GM21825 (cell line): ENCODE measurements around the gene PPA1.
"Not testable (repeated sequence)": the region's sequence is repeated elsewhere in the genome, so short reads cannot be mapped to it uniquely, and the experiment has no call there.

ENCODE experiments used
- ATAC-seq: cut with Tn5 transposase; IDR thresholded peaks from one replicate; pipeline ENCODE4 v1.9.1; 2021; ENCODE audit warnings: mild to moderate bottlenecking, moderate library complexity; ENCODE audit not compliant: unreplicated experiment

PPA1 gene

DNA sequence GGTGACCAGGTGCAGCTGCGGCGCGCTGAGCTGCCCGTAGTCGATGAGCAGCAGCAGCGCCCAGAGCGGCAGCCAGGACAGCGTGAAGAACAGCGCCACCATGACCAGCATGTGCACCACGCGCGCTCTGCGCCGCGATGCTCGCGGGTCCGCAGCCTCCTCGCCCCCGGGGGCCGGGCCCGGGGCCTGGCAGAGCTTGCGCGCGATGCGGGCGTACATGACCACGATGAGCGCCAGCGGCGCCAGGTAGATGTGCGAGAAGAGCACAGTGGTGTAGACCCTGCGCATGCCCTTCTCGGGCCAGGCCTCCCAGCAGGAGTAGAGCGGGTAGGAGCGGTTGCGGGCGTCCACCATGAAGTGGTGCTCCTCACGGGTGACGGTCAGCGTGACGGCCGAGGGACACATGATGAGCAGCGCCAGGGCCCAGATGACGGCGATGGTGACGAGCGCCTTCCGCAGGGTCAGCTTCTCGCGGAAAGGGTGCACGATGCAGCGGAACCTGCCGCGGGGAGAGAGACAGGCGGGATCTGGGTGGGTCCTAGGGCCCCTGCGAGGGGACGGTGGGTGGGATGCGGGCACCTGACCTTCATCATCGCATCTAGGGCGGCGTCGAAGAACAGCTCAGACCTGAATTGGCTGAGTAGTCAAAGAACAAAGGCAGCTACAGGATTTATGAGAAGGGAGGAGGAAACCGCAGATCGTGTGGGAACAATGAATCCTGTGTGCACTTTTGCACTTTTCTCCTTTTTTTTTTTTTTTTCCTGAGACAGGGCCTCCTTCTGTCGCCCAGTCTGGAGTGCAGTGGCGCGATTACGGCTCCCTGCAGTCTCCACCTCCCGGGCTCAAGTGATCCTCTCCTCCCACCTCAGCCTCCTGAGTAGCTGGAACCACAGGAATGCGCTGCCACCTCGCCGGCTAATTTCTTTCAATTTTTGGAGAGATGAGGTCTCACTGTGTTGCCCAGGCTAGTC is 22.4 kb upstream of the PPA1 start:
- ATAC-seq = no peak

- ATAC-seq = no peak
Observed at GRCh38 chr10:70254778-70255328, 21.6 kb upstream of the PPA1 start.

- ATAC-seq = no peak
Observed at GRCh38 chr10:70253878-70254765, 20.9 kb upstream of the PPA1 start.

- ATAC-seq = no peak
Observed at GRCh38 chr10:70250961-70251680, 17.9 kb upstream of the PPA1 start.

GRCh38 chr10:70247360-70247759 is 14.1 kb upstream of the PPA1 start:
- ATAC-seq = no peak

GRCh38 chr10:70241081-70241480 is 7.9 kb upstream of the PPA1 start:
- ATAC-seq = no peak

GRCh38 chr10:70239986-70240385 is 6.8 kb upstream of the PPA1 start:
- ATAC-seq = not testable (repeated sequence)

DNA sequence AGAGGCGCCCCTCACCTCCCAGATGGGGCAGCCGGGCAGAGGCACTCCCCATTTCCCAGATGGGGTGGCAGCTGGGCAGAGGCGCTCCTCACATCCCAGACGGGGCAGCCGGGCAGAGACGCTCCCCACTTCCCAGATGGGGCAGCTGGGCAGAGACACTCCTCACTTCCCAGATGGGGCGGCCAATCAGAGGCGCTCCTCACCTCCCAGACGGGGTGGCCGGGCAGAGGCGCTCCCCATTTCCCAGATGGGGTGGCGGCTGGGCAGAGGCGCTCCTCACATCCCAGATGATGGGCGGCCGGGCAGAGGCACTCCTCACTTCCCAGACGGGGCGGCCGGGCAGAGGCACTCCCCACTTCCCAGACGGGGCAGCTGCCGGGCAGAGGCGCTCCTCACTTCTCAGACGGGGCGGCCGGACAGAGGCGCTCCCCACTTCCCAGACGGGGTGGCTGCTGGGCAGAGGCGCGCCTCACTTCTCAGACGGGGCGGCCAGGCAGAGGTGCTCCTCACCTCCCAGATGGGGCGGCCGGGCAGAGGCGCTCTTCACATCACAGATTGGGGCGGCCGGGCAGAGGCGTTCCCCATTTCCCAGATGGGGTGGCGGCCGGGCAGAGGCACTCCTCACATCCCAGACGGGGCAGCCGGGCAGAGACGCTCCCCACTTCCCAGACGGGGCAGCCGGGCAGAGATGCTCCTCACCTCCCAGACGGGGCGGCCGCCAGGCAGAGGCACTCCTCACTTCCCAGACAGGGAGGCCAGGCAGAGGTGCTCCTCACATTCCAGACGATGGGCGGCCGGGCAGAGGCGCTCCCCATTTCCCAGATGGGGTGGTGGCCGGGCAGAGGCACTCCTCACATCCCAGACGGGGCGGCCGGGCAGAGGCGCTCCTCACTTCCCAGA is 6.1 kb upstream of the PPA1 start:
- ATAC-seq = not testable (repeated sequence)

DNA sequence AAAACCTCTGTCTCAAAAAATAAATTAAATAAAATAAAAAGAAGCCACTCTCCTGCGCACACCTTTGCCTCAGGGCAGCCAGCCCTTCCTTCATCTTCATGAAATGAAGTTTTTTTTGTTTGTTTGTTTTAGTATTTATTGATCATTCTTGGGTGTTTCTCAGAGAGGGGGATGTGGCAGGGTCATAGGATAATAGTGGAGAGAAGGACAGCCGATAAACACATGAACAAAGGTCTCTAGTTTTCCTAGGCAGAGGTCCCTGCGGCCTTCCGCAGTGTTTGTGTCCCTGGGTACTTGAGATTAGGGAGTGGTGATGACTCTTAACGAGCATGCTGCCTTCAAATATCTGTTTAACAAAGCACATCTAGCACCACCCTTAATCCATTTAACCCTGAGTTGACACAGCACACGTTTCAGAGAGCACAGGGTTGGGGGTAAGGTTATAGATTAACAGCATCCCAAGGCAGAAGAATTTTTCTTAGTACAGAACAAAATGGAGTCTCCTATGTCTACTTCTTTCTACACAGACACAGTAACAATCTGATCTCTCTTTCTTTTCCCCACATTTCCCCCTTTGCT is 4.8 kb upstream of the PPA1 start:
- not testable (repeated sequence) for ATAC-seq

DNA sequence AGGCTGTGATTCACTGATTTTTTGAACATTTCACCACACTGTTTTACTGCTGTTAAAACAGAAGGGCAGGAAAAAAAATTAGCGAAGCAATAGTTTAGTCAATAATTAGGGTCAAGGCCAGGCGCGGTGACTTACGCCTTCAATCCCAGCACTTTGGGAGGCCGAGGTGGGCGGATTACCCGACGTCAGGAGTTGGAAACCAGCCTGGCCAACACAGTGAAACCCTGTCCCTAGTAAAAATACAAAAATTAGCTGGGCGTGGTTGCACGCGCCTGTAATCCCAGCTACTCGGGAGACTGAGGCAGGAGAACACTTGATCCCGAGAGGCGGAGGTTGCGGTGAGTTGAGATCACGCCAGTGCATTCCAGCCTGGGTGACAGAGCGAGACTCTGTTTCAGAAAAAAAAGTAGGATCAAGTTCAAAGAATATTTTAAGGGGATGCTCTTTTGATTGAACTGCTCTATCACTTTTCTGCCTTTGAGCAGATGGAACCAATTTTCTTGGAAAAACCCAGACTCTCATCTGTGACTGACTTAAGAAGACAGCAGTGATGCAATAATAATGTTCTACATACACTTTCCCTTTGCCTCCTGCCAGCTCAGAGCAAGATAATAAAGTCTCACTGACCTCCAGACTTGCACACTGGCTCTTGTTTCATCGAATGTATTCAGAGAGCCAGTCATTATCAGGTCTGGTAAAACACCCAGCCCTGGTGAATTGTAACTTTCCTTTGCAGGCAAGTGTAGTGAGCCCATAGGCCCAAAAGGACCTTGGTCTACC is 1.6 kb upstream of the PPA1 start:
- ATAC-seq = no peak

- ATAC-seq = no peak
Observed at GRCh38 chr10:70233939-70234300, 691 bp upstream of the PPA1 start.

GRCh38 chr10:70232859-70233108 is 445 bp downstream of the PPA1 start:
- ATAC-seq = no peak

DNA sequence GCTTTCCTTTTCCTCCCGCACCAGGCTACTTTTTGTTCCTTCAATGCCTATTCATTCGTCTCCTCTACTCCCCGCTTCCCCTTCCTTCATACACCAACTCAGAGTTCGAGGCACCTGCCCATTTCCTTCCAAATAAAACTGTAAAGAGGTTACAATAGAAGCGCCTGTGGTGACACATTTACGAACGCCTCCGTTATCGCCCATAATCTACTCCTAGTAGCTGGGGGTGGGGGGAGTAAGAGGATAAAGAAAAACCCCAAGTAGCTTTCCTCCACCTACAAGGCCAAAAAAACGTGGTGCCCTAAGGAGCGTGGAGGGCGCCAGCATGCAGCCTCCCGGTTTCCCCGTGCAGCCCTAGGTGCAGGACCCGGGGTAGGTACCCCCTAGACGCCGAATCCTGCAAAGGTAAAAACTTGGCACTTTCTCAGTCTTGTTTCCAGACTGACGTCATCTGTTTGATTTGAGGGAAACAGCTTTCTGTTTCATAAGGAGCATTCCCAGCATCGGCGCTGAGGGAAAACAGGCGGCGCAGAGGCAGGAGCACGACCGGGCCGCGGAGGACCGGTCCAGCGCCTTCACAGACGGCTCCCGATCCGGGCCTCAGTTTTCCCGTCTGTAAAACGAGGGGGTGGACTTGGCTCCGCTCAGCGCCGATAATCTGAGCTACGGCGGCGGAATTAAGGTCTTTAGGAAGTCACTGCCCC is 922 bp downstream of the PPA1 start:
- no peak for ATAC-seq

DNA sequence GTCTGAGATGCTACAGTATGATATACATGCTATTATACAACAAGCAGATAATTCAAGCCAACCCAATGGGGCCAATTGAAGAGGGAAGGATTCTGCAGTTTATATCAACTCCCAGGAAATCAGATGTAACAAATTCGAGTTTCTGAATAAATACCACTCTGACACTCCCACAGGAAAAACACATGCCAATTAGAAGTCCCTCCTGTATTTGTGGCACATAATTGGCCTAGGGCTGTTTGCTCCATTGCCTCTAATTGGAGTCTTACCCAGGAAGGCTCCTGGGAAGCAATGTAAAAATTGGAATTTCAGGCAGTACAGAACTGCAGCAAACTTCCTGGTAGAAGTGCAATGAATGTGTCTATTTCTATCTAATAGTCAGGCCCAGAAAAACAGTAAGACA is 4.7 kb downstream of the PPA1 start:
- ATAC-seq = no peak

GRCh38 chr10:70227548-70228320 is 5.5 kb downstream of the PPA1 start:
- no peak for ATAC-seq

- no peak for ATAC-seq
Observed at GRCh38 chr10:70223728-70224127, 9.5 kb downstream of the PPA1 start.

DNA sequence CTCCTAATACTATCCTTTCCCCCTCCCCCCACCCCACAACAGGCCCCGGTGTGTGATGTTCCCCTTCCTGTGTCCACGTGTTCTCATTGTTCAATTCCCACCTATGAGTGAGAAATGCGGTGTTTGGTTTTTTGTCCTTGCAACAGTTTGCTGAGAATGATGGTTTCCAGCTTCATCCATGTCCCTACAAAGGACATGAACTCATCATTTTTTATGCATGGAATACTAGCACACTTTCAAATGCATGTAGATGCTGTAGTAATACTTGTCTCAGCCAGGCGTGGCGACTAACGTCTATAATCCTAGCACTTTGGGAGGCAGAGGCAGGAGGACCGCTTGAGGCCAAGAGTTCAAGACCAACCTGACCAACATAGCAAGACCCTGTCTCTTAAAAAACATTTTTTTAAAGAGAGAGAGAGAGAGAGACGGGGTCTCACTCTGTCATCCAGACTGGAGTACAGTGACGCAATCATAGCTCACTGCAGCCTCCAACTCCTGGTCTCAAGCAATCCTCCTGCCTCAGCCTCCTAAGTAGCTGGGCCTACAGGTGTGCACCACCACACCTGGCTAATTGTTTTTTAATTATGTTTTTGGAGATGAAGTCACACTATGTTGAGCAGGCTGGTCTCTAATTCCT is 10.3 kb downstream of the PPA1 start:
- ATAC-seq = not testable (repeated sequence)
